ENCODE data around the gene THUMPD3.

The THUMPD3 gene

DNA sequence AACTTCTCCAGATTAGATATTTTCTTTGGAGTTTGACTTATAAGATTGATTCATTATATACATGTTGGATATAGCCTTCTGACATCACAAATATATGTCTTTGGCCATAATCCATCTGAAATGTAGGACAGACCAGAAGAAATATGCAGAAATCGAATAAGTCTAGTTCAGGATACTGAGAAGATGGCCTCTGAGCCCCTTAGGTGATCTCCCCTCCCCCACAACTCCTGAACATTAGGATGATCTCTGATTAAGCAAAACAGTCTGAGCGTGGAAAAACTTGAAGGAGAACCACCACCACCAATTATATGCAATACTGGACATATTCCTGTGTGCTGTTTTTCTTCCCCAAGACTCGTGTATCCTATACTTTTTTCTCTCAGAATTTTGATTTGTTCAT is 37.8 kb downstream of the THUMPD3 start:
- H3K4me3 ChIP-seq, result peak overlapping the region; percentile 5
- peak overlapping the region; percentile 57 to 100 for H3K27ac ChIP-seq
- no peak for DNase-seq (ENCODE audit: low spot score)
- no peak for TF ChIP-seq CTCF (IDR thresholded peaks at IDR 0.05)

DNA sequence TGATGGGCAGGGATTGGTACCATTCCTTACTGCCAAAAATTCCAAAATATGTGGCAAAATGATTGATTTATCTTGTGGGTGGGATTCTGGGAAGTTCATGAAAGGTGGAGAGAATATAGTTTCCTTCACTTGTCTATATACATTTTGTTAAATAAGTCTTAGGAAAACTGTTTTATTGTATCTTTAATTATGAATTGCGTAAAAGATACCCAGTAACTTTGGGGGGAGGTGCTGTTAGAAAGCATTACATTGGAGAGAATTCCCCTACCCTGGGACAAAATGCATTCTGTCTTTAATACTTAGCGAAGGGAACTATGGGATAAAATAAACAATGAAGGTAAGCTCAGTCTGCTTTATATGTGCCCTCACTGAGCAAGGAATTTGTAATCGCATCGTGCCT is 39.1 kb downstream of the THUMPD3 start:
- Histone ChIP-seq H3K27ac (peak overlapping the region; percentile 35 to 100), H3K4me3 (peak overlapping the region; percentile 44)
- no peak for TF ChIP-seq CTCF (IDR thresholded peaks at IDR 0.05)
- no peak for DNase-seq (ENCODE audit: low spot score)

DNA sequence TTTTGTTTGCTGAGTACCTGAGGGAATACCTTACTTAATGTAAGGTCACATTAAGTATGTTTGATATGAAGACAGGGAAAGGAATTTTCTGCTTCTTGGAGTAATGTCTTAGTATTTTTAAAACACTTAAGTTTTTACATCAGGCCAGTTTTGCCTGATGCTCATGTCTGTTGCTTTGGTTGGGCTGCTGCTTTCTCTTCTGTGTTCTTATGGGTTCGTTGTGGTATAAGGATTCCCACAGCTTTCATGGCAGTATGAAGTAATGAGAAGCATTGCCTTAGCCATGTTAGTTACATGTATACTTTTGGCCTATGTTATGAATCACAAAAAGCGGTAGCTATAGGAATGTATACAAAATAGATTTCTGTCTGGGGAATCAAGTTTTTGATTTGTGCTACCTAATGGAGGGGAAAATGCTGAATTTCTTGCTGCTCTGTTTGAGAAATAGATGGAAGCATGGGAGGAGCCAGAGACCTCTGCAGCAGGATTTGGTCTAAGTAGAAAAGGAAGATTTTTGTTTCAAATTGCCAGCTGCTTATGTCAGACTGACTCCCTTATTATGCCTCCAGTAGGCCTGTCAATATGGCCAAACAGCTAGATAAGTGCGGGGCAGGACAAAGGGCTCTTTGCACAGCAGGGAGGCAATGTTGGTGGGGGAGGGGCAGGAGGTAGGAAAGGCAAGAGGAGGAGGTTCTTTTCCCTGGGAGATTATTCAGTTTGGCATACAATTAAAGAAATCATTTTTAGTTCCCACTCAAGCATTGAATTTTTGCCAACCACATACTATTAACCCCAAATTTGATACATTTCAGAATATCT is 39.8 kb downstream of the THUMPD3 start:
- Histone ChIP-seq H3K4me3 (peak overlapping the region; percentile 44), H3K27ac (peak overlapping the region; percentile 35 to 100)
- TF ChIP-seq CTCF (IDR thresholded peaks at IDR 0.05), result no peak
- no peak for DNase-seq (ENCODE audit: low spot score)

GRCh38 chr3:9403463-9403862 is 40.6 kb downstream of the THUMPD3 start:
- no peak for TF ChIP-seq CTCF (IDR thresholded peaks at IDR 0.05)
- no peak overlapping the region for H3K4me3 ChIP-seq
- H3K27ac ChIP-seq, result peak overlapping the region in 1 of 2 donors; percentile 100
- no peak for DNase-seq (ENCODE audit: low spot score)

DNA sequence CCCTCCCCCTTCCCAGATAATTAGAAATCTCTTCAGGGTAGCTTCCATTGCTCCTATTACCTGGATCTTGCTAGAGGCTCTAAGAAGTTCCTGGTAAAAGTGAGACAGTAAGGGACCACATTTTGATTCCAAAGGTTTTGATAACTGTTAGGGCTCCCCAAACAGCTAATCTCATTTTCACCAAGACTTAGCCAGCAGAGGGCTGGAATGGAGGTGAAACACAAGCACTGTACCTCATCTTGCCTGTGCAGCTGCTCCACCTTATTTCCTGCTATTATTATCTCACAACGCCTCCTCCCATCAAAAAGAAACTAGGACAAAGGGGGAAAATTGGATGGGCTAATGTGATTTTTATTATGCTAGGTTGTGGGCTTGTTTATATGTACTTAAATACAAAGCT is 41.8 kb downstream of the THUMPD3 start:
- no peak overlapping the region for H3K4me3 ChIP-seq

GRCh38 chr3:9405756-9406155 is 42.9 kb downstream of the THUMPD3 start:
- H3K27ac ChIP-seq, result no peak overlapping the region
- no peak for TF ChIP-seq CTCF (IDR thresholded peaks at IDR 0.05)
- H3K4me3 ChIP-seq, result no peak overlapping the region
- DNase-seq (ENCODE audit: low spot score), result no peak

More for the DNA sequence above, 41.8 kb downstream of the THUMPD3 start:
- DNase-seq (ENCODE audit: low spot score), result no peak
- H3K27ac ChIP-seq, result no peak overlapping the region
- no peak for TF ChIP-seq CTCF (IDR thresholded peaks at IDR 0.05)

All from coronary artery (tissue), 2 donors.